GM18867 (cell line): Measurements from ENCODE around the gene RAF1.
A peak's percentile ranks its signal among the peaks of the same experiment; 100 is the strongest.
"Not testable (repeated sequence)": the region's sequence is repeated elsewhere in the genome, so short reads cannot be mapped to it uniquely, and the experiment has no call there.

Experiments
- ATAC-seq: cut with Tn5 transposase; IDR thresholded peaks from one replicate; pipeline ENCODE4 v1.9.1; 2021; ENCODE audit warnings: mild to moderate bottlenecking, moderate library complexity; ENCODE audit not compliant: unreplicated experiment

Gene RAF1

DNA sequence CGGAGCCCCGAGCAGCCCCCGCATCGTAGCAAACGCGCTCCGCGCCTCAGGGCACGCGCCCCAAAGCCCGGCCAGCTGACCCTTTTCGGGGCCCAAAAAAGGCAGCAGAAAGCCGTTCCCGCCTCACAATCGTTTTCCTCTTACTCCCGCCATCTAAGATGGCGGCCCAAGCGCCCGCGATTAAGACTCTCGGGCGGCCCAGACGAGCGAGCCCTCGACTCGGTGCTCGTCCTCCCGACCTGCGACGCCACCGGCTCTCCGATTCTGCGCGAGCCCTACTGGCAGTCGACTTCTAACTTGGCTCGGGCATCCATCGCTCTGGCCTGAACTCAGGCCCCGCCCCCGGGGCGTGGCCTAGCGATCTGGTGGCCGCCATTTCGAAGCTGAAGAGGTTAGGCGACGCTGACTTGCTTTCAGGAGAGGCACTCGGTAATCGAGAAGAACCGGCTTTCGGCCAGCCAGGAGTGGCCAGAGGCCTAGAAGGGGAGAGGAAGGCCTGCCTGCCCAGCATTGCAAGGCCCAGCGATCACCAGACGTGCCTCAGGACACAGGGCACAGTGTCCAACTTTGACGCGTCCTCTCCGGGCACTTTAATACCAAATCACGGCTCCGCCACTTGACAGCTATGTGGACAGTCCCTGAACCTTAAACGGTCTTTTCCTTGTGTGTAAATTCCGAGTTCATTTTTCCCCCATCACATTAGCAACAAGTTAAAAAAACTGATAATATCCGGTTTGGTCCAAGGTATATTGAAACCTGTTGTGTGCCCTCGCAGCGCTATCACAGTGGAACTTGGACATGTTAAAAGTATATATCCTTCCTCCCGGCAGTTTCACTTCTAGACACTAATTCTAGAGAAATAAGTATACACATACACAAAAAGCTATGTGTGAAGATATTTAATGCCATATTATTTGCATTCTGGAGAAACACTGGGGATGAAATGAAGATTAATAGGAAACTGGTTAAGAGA lies at the start of gene RAF1:
Gene RAF1, minus strand, starts transcription at position 182 of the 973 bp plus-strand sequence. CDS start 45,396 bp downstream, outside the sequence.
- peak; percentile 90 for ATAC-seq

DNA sequence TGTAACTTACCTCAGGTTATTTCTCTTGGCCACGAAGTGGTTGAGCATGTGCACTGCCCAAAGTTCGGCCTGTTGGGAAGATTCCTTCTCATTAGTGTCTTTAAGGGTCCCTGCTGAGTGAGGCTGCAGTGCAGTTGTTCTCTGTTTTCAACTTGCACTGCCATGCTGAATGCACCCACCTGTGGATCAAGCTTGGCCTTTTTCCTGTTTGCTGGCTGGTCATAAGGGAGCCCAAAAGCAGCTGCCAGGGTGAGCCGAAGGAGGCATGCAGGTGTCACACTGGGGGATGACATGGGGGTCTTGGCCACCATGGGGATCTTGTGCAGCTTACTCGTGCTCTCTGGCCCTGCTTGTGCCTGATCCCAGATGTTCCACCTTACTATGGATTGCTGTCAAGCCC lies 46.1 kb upstream of the RAF1 start:
- ATAC-seq: no peak

DNA sequence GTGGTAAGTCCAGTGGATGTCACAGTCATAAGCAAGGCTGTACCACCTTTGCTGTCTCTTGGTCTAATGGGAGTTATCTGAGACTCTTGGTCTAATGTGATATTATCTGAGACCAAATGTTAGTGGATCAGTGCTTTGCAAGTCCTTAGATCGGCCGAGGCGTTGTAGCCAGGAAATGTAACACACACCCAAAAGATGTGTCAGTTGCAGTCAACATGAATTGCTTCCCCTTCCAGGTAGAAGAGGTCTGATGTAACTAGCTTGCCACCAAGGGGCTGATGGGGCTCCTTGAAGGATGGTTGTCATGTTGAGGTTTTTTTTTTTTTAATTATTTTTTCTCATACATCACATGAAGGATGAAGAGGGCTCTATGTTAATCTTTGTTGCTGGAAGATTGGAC lies 45.4 kb upstream of the RAF1 start:
- no peak for ATAC-seq

DNA sequence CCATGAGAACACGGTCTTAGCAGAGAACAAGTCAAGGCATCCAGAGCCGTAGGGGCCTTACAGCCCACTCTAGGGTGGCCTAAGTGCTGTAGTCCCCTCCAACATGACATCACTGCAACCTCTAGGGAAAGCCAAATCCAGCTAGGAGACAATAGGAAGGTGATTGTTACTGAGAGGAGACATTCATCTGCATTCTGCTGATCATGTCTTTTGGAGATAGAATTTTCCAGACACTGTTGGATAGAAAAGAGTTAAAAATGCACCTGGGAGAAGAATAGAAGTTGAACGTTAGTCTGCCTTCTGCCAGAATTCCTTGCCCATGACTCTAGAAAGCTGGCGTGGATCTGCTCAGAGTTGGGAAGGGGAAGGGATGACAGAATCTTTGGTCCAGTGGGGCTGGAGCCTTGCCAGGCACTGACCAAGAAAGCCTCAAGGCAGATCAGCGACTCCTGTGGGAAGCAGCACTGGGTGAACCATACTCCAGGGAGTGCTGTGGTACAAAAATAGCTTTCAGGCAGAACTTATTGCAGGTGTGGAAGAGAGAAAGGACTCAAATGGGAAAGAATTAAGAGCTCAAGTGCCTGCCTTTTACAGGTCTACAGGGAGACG lies 44.8 kb upstream of the RAF1 start:
- ATAC-seq: no peak

DNA sequence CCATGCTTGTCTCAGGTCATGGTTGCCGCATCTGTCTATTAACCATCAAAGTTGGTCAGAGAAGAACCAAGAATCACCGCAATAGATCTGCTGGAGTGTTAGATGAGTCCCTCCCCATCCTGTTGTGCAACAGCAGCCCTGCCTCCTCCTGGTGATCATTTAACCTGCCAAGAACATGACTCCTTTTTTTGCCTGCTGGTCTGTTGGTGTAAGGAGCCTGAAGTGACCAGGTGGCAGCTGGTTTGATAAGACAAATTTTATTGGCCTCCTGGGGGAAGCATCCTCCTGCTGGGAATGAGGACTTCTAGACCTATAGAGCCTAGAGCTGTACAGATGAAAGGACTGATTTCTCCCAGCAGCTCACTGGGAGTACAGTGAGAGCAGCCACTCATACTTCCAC lies 43.5 kb upstream of the RAF1 start:
- no peak for ATAC-seq

DNA sequence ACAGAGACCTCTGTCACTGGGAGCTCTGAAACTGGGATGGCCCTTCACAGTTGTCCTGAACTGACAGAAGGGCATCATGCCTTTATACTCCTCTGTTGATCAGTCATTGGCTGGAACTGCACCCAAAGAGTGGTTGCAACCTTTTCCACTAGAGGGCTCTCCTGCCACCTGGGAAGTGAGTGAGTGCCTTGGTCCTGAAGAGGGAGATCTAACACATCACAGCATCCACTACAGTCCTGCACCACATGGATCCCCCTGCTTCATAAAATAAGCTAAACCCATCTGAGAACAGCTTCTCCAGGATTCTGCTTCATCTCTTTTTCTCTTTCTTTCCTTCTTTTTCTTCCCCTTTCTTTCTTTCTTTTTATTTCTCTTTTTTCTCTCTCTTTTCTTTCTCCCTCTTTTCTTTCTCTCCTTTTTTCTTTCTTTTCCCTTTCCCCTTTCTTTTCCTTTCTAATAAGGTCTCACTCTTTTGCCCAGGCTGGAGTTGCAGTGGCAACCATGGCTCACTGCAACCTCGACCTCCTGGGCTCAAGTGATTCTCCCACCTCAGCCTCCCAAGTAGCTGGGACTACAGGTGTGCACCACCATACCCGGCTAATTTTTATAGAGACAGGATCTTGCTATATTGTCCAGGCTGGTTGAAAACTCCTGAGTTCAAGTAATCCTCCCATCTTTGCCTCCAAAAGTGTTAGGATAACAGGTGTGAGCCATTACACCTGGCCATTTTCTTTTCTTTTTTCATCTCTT lies 42.8 kb upstream of the RAF1 start:
- ATAC-seq: peak; percentile 93

DNA sequence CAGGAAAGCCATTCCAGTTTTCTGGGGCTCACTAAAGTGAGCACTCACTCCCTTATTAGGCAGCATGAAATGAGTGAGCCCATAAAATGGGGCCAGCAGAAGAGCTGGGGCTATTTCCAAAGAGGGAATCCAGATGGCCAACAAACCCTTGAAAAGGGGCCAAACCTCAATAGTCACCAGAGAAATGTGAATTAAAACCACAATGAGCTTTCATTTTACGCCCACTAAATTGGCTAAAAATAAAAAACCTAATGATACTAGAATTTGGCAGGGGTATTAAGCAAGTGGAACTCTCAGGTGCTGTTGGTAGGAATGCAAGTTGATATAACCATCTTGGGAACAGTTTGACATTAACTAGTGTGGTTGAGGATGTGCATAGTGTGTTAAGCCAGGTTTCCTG lies 42.1 kb upstream of the RAF1 start:
- no peak for ATAC-seq

DNA sequence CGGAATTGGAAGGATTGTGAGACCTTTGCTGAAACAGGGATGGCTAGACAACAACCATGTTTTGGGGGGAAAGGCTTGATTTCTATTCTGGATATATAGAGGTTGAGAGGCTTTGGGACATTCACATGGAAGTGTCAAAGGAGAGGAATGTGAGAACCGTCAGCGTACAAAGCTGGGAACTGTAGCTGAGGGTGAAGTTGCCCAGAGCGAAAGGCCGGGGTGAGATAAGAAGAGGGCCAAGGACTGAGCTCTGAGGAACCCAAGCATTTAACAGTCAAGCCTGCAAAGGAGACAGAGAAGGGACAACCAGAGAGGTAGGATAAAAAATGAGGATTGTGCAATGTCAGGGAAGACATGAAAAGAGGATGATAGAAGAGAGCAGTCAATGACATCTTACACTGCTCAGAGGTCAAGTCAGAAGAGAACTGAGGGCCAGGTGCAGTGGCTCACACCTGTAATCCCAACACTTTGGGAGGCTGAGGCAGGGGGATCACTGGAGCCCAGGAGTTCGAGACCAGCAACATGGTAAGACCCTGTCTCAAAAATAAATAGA lies 41.5 kb upstream of the RAF1 start:
- ATAC-seq: no peak

DNA sequence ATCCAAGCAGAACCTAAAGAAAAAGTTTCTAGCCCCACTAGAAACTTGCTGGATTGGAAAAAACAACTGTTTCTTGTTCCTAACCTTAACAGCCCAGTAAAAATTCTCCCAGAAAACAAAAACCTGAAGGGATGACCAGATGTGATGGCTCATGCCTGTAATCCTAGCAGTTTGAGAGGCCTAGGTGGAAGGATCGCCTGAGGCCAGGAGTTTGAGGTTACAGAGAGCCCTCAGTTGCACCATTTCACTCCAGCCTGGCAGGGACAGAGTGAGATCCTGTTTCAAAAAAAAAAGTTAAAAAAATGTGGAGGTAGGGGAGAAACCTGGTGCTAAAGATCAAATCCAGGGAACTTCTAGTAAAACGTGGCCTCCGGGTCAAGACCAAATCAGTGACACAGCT lies 38.6 kb upstream of the RAF1 start:
- no peak for ATAC-seq

DNA sequence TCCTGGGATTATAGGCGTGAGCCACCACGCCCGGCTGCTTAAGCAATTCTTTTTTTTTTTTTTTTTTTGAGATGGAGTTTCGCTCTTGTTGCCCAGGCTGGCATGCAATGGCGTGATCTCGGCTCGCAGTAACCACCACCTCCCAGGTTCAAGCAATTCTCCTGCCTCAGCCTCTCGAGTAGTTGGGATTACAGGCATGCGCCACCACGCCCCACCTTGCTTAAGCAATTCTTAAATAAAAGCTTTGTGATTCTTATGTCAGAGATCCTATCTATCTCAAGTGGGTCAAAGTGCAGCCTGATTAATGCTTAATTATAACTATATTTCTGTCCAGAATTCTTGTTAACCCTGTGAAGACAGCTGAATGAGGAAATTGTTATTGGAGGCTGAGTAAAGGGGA lies 37.7 kb upstream of the RAF1 start:
- ATAC-seq: not testable (repeated sequence)

DNA sequence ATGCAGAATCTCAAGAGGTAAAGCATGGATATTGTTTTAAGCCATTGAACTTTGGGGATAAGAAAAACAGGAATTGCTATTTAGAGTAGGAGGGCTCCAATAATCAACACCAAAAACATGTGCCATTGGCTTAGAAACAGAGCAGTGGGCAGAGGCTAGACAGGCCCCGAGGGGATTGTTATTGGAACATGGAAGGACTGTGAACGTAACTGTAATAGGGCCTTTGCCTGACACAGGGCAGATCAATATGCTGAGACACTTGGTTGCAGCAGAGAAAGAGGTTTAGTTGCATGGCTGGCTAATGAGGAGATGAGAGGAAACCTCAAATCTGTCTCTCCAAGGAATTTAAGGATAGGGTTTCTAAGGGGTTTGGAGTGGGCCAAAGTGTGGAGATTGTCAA lies 36.9 kb upstream of the RAF1 start:
- no peak for ATAC-seq

DNA sequence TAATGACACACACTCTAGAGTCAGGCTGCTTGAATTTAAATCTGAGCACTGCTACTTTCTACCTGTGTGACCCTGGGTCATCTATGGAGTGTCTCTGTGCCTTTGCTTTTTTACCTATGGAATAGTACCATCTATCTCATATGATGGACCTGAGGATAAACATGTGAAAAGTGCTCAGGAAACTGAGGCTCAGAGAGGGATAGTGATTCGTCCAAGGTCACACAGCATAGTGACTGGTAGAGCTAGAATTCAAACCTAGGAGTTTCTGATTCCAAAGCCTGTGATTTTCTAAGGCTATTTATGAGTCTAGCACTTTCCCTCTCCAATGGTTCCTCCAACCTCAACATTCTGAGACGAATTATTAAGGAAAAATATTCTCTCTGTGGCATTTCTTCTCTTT lies 32.0 kb upstream of the RAF1 start:
- no peak for ATAC-seq

DNA sequence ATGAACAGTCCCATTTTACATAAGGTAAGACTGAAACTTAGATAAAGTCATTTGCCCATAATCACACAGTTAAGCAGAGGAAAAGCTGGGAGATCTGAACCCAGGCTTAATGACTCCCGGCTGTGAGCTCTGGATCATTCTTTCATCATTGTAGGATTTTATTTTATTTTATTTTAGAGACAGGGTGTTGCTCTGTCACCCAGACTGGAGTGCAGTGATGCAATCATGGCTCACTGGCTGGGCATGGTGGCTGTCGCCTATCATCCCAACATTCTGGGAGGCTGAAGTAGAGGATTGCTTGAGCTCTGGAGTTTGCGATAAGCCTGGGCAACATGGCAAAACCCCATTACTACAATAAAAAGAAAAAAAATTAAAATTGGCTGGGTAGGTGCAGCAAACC lies 31.2 kb upstream of the RAF1 start:
- ATAC-seq: no peak

DNA sequence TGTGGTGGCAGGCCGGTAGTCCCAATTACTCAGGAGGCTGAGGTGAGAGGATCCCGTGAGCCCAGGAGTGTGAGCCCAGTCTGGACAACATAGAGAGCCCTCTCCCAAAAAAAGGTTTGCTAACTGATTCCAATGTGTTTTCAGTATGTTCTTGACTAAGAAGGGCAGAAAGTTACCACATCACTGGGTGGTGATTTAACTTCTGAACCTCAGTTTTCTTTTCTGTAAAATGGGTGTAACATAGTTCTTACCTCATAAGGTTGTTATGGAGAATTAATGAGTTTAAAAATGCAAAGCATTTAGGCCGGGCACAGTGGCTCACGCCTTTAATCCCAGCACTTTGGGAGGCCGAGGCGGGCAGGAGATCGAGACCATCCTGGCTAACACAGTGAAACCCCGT lies 28.5 kb upstream of the RAF1 start:
- ATAC-seq: no peak

DNA sequence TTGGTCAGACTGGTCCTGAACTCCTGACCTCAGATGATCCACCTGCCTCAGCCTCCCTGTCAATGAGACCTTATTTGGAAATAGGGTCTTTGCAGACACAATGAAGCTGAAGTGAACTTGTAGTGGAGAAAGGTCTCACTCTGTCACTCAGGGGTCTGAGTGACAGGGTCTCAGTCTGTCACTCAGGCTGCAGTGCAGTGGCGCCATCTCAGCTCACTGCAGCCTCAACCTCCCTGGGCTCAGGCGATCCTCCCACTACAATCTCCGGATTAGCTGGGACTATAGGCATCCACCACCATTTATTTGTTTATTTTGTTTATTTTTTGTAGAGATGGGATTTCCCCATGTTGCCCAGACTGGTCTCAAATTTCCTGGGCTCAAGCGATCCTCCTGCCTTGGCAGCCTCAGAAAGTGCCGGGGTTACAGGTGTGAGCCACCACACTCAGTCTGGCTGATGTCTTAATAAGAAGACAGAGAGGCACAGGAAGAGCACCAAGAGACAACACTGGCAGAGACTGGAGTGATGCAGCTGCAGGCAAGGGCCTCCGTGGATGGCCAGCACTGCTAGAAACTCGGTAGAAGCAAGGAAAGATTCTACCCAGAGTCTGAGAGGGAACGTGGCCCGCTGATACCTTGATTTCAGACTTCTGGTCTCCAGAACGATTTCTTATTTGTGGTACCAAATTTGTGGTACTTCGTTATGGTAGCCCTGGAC lies 26.2 kb upstream of the RAF1 start:
- no peak for ATAC-seq

DNA sequence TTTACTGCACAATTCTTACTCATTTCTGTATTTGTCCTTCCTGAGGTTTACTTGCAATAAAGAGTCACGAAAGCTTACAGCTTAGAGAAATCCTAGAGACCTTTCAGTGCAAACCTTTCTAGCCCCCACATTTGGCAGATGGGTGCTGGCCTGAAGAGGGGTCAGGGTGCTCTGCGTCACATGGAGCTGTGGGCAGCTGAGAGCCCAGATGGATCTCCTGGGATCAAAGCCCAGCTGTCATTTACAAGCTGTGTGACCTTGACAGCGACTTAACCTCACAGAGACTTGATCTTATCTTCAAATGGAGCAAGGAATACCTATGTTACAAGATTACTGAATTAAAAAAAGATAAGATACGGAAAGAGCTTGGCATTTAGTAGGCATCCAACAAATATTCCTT lies 24.0 kb upstream of the RAF1 start:
- no peak for ATAC-seq

DNA sequence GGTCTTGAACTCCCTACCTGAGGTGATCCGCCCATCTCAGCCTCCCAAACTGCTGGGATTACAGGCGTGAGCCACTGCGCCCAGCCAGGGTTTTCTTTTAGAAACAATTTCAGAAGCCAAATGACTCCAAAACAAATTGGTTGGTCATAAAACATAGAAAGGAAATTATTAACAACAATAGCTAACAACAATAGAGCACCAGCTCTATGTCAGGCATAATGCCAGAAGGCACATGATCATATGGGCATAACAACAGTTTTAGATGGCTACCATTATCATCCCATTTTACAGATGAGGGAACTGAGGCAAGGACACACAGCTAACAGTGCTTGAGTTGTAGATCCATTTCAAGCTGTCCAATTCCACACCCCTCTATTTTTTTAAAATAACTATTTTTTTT lies 22.2 kb upstream of the RAF1 start:
- no peak for ATAC-seq

DNA sequence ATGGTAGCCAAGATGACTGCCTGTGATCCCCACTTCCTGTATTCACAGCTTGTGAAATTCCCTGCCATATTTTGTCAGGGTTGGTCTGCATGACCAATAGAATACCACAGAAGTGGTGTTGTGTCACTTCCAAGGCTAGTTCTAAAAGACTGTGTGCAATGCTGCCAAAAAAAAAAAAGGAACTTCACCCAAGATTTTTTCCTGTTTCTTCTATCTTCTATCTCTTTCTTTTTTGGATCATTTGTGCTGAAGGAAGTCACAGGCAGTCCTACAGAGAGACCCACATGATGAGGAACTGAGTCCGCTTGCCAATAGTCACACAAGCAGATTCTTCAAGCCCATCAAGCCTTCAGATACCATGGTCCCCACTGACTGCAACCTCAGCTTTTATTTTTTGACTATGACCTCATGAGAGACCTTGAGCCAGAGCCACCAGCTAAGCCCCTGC lies 18.1 kb upstream of the RAF1 start:
- no peak for ATAC-seq

DNA sequence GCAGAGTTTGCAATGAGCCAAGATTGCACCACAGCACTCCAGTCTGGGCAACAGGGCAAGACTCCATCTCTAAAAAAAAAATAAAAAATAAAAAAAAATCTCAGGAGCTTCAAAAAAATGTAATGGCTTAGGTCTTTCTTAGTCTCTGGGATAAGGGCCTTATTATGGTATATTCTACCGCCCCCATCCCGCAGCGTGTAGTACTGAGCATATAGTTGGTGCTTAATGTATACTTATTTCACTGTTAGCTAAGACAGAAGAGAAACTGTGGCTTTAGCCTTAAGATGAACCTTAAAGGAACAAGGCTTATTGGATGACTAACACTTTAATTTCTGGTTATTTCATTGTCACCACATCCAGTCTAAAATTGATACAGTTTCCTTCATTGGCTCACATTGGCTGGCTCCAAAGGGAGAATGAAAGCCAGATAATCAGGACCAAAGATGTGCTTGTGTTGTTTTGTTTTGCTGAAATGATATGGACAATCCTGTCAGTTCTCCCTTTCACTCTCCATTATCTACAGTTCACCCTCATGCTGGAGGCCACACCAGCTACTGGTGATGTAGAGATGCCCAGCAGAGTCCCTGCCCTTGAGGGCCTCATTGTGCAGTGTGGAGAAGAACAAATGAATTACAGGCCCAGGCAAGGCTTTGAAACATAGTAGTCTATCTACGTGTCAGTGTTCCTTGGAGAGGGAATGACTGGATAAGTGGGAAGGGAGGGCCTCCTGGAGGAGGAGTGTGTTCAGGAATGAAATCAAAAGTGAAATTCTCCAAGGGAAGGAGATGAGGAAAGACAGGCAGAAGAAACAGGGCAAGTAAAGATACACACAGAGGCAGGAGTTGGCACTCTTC lies 17.4 kb upstream of the RAF1 start:
- no peak for ATAC-seq

DNA sequence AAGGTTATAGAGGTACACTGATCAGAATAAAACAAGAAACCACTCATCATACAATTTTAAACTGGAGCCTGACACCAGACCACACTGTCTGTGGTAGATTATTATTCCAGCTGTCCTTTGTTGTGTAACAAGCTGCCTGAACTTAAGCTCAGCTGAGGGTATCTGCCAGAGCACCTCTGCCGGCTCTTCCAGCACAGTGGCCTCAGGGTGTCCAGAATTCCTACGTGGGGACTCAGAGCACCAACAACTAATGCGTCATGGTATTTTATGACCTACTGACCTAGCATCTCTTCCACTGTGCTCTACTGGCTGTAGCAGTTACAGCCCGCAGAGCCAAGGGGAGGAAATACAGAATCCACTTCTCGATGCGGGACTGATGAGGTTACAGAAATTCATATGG lies 15.6 kb upstream of the RAF1 start:
- no peak for ATAC-seq
